Measurements from ENCODE around the gene CPNE7.

- TF ChIP-seq ZEB2 (IDR thresholded peaks at IDR 0.05) (no peak), NCOA2 (IDR thresholded peaks at IDR 0.05; ENCODE audit: partially characterized antibody in 2 of 2) (no peak), KLF10 (CRISPR knock-in tag; IDR thresholded peaks at IDR 0.05) (no peak), SAFB2 (IDR thresholded peaks at IDR 0.05; ENCODE audit: borderline replicate concordance, low read depth, low read length, severe bottlenecking) (no peak), ZNF583 (CRISPR knock-in tag; IDR thresholded peaks at IDR 0.05) (no peak), POLR2A (conservative IDR thresholded peaks at IDR 0.05) (no peak), GTF3C2 (IDR thresholded peaks at IDR 0.05; ENCODE audit: borderline replicate concordance, extremely low read depth, insufficient read length) (no peak), TFE3 (CRISPR knock-in tag; IDR thresholded peaks at IDR 0.05) (no peak), ZBTB8A (IDR thresholded peaks at IDR 0.05; ENCODE audit: partially characterized antibody) (no peak), CEBPG (CRISPR knock-in tag; IDR thresholded peaks at IDR 0.05) (no peak), CEBPG (tag; conservative IDR thresholded peaks at IDR 0.05 in 1 of 2, IDR thresholded peaks at IDR 0.05 in 1 of 2) (no peak), BRCA1 (IDR thresholded peaks at IDR 0.05) (no peak), BRCA1 (CRISPR knock-in tag; IDR thresholded peaks at IDR 0.05) (no peak), MAFK (IDR thresholded peaks at IDR 0.05; ENCODE audit: low read length) (no peak)
- TF ChIP-seq, protein P1, sequence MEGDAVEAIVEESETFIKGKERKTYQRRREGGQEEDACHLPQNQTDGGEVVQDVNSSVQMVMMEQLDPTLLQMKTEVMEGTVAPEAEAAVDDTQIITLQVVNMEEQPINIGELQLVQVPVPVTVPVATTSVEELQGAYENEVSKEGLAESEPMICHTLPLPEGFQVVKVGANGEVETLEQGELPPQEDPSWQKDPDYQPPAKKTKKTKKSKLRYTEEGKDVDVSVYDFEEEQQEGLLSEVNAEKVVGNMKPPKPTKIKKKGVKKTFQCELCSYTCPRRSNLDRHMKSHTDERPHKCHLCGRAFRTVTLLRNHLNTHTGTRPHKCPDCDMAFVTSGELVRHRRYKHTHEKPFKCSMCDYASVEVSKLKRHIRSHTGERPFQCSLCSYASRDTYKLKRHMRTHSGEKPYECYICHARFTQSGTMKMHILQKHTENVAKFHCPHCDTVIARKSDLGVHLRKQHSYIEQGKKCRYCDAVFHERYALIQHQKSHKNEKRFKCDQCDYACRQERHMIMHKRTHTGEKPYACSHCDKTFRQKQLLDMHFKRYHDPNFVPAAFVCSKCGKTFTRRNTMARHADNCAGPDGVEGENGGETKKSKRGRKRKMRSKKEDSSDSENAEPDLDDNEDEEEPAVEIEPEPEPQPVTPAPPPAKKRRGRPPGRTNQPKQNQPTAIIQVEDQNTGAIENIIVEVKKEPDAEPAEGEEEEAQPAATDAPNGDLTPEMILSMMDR (IDR thresholded peaks at IDR 0.05 in 2 of 3, conservative IDR thresholded peaks at IDR 0.05 in 1 of 3; ENCODE audit: insufficient read depth in 2 of 3, low read depth in 1 of 3, low read length in 3 of 3): no peak
- TF ChIP-seq, protein P2, sequence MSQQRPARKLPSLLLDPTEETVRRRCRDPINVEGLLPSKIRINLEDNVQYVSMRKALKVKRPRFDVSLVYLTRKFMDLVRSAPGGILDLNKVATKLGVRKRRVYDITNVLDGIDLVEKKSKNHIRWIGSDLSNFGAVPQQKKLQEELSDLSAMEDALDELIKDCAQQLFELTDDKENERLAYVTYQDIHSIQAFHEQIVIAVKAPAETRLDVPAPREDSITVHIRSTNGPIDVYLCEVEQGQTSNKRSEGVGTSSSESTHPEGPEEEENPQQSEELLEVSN (IDR thresholded peaks at IDR 0.05; ENCODE audit: borderline replicate concordance in 1 of 2, extremely low read depth in 1 of 2, insufficient read depth in 1 of 2, insufficient read length in 1 of 2, low read depth in 1 of 2, low read length in 1 of 2, poor library complexity in 1 of 2, severe bottlenecking in 1 of 2): no peak
Observed at GRCh38 chr16:89570342-89570923, 5.1 kb upstream of the CPNE7 start.

Measured in K562 (cell line).